Measurements from ENCODE around the gene KCNQ1.

The KCNQ1 gene

DNA sequence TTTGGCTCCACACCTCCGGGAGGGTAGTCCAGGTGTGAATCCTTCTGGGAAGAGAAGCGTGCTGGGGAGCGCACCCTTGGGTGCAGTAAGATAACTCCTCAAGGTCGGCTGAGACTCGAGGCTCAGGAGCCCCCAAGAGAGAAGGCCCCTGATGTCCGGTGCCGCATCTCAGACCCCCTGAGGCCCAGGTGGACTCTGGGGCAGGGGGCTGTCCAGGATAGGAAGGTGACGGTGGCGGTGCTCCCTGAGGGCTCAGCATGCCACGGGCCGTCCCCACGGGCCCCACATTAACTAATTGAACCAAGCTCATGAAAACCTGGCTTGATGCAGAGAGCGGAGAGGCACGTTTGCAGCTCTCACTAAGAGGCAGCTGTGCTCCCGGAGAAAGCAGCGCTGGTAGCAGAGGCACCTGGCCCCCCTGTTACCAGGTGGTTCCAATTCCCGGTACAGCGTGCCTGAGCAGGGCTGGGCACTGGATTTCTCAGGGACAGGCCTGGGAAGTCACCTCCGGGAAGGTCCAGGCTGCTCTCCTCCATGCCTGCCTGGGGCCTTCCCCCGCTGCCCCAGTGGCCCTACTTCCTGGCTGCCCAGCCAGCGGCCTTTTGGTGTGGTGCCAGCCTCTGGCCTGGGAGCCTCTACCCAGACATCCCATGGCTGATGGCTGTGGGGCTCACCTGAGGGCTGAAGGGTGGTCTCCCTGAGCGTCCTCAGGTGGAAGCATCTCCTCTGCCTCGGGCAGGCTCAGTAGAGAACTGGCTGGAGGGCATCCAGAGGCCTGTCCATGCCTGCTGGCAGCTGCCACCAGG lies 1.1 kb downstream of the KCNQ1 start:
- DNase-seq = no peak

- no peak for DNase-seq
Measured at GRCh38 chr11:2446590-2447252, 1.9 kb downstream of the KCNQ1 start.

GRCh38 chr11:2447253-2447950 lies 2.6 kb downstream of the KCNQ1 start:
- no peak for DNase-seq

GRCh38 chr11:2447951-2448650 lies 3.3 kb downstream of the KCNQ1 start:
- DNase-seq = no peak

- DNase-seq = no peak
Measured at GRCh38 chr11:2448661-2449547, 4.1 kb downstream of the KCNQ1 start.

- DNase-seq = no peak
Measured at GRCh38 chr11:2449548-2450320, 4.9 kb downstream of the KCNQ1 start.

GRCh38 chr11:2450321-2451041 lies 5.7 kb downstream of the KCNQ1 start:
- DNase-seq = no peak

DNA sequence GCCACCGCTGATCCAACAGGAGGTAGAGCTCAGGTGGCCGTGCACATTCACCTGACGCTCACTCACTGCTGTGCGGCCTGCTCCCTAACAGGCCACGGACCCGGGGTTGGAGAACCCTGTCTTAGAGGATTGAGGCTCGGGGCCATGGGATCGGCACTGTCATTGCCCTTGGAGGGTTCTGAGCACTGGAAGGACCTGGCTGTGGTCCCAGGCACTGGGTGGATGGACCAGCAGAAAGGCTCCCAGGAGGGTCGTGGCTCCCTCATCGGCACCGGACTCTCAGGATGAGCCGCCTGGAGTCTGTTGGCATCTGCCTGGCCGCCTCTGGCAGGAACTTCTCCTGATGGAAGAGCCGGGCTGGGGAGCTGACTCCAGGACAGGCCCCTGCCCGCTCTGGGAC lies 6.5 kb downstream of the KCNQ1 start:
- DNase-seq = no peak

GRCh38 chr11:2451916-2452315 lies 7.1 kb downstream of the KCNQ1 start:
- DNase-seq = no peak

GRCh38 chr11:2452321-2453012 lies 7.7 kb downstream of the KCNQ1 start:
- no peak for DNase-seq

DNA sequence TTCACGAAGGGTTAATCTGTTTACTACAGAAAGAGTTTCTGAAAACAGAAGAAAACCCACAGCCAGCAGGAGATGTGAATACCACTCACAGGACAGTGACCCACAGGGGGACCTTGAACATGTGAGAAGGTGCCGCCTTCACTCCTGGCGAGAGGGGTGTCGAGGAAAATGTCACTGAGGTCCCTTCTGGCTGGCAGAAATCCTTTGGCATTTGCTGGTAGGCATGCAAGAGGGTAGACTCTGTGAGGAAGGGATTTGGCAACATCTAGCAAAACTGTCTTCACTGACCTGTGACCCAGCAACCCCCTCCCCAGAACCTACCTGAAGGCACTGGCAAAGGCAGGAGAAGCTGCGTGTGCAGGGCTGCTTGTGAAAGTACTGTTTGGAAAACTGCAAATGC lies 8.6 kb downstream of the KCNQ1 start:
- no peak for DNase-seq

DNA sequence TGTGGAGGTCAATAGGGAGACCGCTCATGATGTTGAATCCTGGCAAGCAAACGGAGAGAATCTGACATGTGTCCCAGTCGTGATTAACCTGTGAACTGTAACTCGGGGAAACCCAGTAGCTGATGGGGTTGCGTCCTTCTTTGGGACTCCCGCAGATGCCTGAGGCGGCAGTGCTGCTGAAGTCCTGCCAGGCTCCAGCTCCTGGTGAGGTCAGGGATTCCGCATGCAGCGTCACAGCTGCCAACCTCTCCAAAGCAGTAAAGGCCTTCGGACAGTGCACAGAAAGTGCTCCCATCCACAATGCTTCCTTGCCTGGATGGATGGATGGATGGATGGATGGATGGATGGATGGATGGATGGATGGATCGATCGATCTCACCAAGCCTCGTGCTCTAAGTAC lies 13.5 kb downstream of the KCNQ1 start:
- DNase-seq = no peak

GRCh38 chr11:2459016-2459725 lies 14.4 kb downstream of the KCNQ1 start:
- no peak for DNase-seq

GRCh38 chr11:2459796-2460531 lies 15.2 kb downstream of the KCNQ1 start:
- no peak for DNase-seq

DNA sequence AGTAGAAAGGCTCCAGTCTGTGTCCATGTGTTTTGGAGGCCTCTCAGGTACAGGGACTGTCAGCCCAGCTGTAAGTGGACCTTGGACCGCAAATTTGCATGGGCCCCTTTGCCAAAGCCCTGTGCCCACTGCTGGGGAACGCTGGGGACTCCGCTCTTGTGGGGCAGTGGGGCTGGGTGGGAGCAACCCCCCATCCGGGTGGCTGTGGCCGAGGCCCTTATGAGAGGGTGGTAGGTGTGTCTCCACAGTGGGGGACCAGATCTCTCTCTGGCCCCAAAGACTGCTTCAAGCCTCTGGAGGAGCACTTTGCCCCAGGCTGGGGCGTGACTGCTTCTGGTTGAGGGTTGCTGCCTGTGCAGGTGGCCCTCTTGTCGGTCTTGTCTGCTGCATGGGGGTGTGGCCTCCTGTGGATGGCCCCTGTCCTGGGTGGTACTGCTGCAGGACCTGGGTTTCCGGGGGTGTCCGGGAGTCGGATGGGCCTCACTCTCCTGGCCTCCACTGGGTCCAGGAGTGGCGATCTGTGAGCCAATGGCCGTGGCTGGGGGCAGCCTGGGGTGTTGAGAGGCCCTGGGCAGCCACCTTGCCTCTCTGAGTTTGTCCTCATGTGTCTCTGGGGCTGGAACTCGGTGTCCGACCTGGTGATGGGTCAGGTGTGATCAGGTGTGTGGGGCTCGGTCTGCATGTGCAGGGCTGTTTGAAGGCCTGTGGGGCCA lies 15.9 kb downstream of the KCNQ1 start:
- DNase-seq = no peak

DNA sequence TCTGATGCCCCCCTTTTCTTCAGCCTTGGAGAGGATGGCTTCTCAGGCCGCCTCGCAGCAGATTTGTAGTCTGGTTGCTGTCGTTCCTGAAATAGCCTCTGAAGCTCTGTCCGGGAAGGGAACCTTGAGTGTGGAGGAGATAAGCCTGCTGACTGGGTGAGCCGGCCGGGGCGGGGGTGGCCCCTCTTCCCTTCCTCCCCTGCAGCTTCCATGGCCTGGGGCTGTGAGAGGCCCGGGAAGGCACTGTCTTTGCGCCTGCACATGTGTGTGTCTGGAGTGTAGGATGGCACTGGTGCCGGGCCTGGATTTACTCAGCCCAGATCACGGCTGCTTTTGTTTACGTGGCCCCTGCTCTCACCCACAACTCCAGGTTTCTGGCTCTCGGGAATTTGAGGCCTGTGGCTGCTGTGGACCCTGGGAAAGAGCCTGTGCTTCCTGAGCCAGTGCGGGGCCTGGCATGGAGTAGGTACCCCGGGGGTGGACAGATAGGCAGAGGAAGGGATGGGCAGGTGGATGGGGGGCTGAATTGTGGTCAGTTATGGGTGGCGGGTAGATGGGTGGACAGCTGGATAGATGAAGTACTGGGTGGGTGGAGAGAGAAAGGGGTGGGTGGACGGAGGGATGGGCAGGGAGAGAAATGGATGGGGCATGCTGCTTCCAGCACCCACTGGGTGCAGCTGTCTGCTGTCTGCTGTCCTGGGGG lies 16.6 kb downstream of the KCNQ1 start:
- no peak for DNase-seq

- no peak for DNase-seq
Measured at GRCh38 chr11:2461956-2462542, 17.2 kb downstream of the KCNQ1 start.

Measured in hematopoietic multipotent progenitor cell treated with erythropoietin and hydrocortisone succinate and interleukin-3 and kit ligand, for 8 days (in vitro differentiated cells).